ENCODE data around the gene ZNF684. TPM values are rescaled to one million over a fixed set of nuclear protein-coding genes. Genes with fewer than 3 reads are reported as not detected.
"Not testable (repeated sequence)": the region's sequence is repeated elsewhere in the genome, so short reads cannot be mapped to it uniquely, and the experiment has no call there.

ZNF684 gene
- total RNA-seq, 6 donors from 2014 or later = 1.2 to 5.3 (median 3.5) TPM

DNA sequence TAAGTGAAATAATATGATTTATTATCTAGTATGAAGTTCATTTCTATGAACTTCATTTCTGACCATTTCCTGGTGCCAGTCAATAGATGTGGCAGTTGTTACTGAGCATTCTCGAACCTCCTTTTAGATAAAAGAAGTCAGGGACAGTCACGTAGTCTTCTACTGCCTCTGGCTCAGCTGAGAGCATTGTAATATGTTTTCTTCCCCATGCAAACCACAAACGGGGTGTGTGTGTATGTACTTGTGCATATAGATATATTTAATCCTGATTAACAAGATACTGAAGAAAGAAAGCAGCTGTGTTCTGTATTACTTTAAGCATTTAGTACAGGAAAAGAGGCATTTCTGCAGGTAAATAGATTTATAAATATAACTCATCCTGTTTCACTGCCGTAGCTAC is 21.6 kb downstream of the ZNF684 start:
- H3K4me3 ChIP-seq = no peak overlapping the region
- H3K36me3 ChIP-seq = no peaks in the 10 kb centered on the region
- 55 to 71% methylated on average over 4 of the region's 4 CpGs for WGBS, 2 donors
- no peaks in the 10 kb centered on the region for H3K27me3 ChIP-seq
- peaks cover 0 to 4% (median 3%) of the 10 kb centered on the region in 4 donors for H3K9me3 ChIP-seq
- H3K27ac ChIP-seq = no peak overlapping the region
- TF ChIP-seq EP300 (IDR thresholded peaks at IDR 0.05) (no peak), POLR2AphosphoS5 (IDR thresholded peaks at IDR 0.05) (no peak), POLR2A (IDR thresholded peaks at IDR 0.05) (no peak)
- TF ChIP-seq, protein P1, sequence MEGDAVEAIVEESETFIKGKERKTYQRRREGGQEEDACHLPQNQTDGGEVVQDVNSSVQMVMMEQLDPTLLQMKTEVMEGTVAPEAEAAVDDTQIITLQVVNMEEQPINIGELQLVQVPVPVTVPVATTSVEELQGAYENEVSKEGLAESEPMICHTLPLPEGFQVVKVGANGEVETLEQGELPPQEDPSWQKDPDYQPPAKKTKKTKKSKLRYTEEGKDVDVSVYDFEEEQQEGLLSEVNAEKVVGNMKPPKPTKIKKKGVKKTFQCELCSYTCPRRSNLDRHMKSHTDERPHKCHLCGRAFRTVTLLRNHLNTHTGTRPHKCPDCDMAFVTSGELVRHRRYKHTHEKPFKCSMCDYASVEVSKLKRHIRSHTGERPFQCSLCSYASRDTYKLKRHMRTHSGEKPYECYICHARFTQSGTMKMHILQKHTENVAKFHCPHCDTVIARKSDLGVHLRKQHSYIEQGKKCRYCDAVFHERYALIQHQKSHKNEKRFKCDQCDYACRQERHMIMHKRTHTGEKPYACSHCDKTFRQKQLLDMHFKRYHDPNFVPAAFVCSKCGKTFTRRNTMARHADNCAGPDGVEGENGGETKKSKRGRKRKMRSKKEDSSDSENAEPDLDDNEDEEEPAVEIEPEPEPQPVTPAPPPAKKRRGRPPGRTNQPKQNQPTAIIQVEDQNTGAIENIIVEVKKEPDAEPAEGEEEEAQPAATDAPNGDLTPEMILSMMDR (IDR thresholded peaks at IDR 0.05) = no peak
- DNase-seq = no peak
- H3K4me1 ChIP-seq = no peaks in the 10 kb centered on the region
- ATAC-seq (ENCODE audit: low FRiP score in 2 of 2) = no peak

DNA sequence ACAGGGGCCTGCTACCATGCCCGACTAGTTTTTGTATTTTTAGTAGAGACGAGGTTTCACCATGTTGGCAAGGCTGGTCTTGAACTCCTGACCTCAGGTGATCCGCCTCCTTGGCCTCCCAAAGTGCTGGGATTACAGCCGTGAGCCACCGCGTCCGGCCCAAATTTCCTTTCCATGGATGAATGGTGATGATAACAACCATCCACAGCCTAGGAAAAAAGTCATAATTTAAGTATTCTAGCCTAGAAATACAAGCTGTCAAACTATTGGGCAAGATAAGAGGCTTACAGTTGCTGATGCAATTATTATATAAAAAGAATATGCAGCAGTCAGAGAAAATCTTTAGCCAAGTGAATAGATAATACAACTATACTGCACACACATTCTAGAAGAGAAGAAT is 23.4 kb downstream of the ZNF684 start:
- H3K27ac ChIP-seq; H3K4me1 ChIP-seq; H3K4me3 ChIP-seq; DNase-seq; H3K9me3 ChIP-seq; H3K36me3 ChIP-seq; H3K27me3 ChIP-seq; ATAC-seq (ENCODE audit: low FRiP score in 2 of 2): not testable (repeated sequence)
- WGBS, 2 donors = 77 to 83% methylated on average over 7 of the region's 7 CpGs

DNA sequence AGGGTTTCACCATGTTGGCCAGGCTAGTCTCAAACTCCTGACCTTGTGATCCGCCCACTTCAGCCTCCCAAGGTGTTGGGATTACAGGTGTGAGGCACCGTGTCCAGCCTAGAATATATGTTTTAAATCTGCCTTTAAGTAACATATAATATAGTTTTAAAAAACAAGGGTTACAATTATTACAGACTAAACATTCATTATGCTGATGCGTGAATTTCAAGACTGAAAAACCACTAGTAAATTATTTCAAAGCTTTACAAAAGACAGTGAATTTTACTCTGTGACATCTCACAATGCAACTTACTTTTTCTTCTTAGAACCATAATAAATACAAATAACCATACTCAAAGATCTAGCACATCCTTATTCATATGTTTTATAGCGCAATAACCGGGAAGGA is 24.7 kb downstream of the ZNF684 start:
- Histone ChIP-seq H3K4me1 (no peaks in the 10 kb centered on the region), H3K36me3 (no peaks in the 10 kb centered on the region), H3K9me3 (no peaks in the 10 kb centered on the region), H3K4me3 (no peak overlapping the region), H3K27me3 (no peaks in the 10 kb centered on the region), H3K27ac (no peak overlapping the region)
- TF ChIP-seq EP300 (IDR thresholded peaks at IDR 0.05) (no peak), POLR2AphosphoS5 (IDR thresholded peaks at IDR 0.05) (no peak), POLR2A (IDR thresholded peaks at IDR 0.05) (no peak)
- TF ChIP-seq, protein P1 (IDR thresholded peaks at IDR 0.05) = no peak
- ATAC-seq (ENCODE audit: low FRiP score in 2 of 2) = no peak
- 94 to 96% methylated on average over 5 of the region's 5 CpGs for WGBS, 2 donors
- DNase-seq = no peak

DNA sequence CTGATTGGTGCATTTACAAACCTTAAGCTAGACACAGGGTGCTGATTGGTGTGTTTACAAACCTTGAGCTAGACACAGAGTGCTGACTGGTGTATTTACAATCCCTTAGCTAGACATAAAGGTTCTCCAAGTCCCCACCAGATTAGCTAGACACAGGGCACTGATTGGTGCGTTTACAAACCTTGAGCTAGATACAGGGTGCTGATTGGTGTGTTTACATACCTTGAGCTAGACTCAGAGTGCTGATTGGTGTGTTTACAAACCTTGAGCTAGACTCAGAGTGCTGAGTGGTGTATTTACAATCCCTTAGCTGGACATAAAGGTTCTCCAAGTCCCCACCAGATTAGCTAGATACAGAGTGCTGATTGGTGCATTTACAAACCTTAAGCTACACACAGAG is 26.8 kb downstream of the ZNF684 start:
- 86% methylated on average over 1 of the region's 1 CpG; no CpG with 5 or more reads in 1 of the 2 donors for WGBS, 2 donors
- H3K4me1 ChIP-seq; ATAC-seq (ENCODE audit: low FRiP score in 2 of 2); H3K4me3 ChIP-seq; H3K36me3 ChIP-seq; DNase-seq; H3K27me3 ChIP-seq; H3K9me3 ChIP-seq; H3K27ac ChIP-seq: not testable (repeated sequence)

DNA sequence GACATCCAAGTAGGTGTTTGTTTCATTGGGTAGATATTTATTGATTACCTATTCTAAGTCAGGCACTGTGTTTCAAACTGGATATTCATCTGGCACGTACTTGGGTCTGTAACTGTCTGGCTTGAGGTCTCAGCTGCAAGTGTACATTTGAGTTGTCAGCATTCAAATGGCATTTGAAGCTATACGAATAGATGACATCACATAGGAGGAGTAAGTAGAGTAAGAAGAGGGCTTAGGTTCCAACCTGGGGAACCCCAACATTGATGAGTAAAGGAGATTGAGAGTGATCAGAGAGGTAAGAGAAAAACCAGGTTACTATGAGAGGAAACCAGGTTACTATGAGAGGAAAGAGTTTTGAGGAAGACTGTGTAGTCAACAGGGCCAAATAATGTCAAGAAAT is 30.7 kb downstream of the ZNF684 start:
- no peak for ATAC-seq (ENCODE audit: low FRiP score in 2 of 2)
- Histone ChIP-seq H3K36me3 (no peaks in the 10 kb centered on the region), H3K4me3 (no peak overlapping the region), H3K9me3 (no peaks in the 10 kb centered on the region), H3K27me3 (no peaks in the 10 kb centered on the region), H3K4me1 (no peaks in the 10 kb centered on the region), H3K27ac (no peak overlapping the region)
- DNase-seq = no peak
- 77 to 100% methylated on average over 2 of the region's 2 CpGs for WGBS, 2 donors
- TF ChIP-seq POLR2AphosphoS5 (IDR thresholded peaks at IDR 0.05) = no peak
- no peak for TF ChIP-seq POLR2A (IDR thresholded peaks at IDR 0.05)
- TF ChIP-seq EP300 (IDR thresholded peaks at IDR 0.05) = no peak
- TF ChIP-seq, protein P1 (IDR thresholded peaks at IDR 0.05) = no peak

DNA sequence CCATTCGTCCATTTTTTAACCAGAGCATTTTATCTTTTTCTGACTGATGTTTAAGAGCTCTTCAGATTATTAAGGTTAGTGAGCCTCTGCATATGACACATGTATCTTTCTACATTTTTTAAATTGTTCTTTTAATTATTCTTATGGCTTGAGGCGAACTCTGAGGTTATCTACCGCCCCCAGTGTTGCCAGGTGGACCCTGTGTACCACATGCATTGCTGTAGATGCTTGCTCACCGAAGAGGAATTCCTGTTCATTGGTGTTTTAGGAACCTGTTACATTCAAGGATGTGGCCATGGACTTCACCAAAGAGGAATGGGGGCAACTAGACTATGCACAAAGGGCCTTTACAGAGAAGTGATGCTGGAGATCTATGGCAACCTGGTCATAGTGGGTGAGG is 31.8 kb downstream of the ZNF684 start:
- TF ChIP-seq, protein P1 (IDR thresholded peaks at IDR 0.05) = no peak
- TF ChIP-seq POLR2A (IDR thresholded peaks at IDR 0.05) = no peak
- TF ChIP-seq POLR2AphosphoS5 (IDR thresholded peaks at IDR 0.05) = no peak
- no peak for TF ChIP-seq EP300 (IDR thresholded peaks at IDR 0.05)
- Histone ChIP-seq H3K4me3 (no peak overlapping the region), H3K27me3 (no peaks in the 10 kb centered on the region), H3K9me3 (no peaks in the 10 kb centered on the region), H3K4me1 (no peaks in the 10 kb centered on the region), H3K27ac (no peak overlapping the region), H3K36me3 (no peaks in the 10 kb centered on the region)
- ATAC-seq (ENCODE audit: low FRiP score in 2 of 2) = no peak
- WGBS, 2 donors = 85 to 91% methylated on average over 4 of the region's 4 CpGs
- DNase-seq = no peak
